Right renal pelvis (tissue), 4 donors: Measurements from ENCODE around the gene LPCAT1. TPM values are rescaled to one million over a fixed set of nuclear protein-coding genes. Genes with fewer than 3 reads are reported as not detected.

Experiments used
- DNase-seq, 4 donors: peaks; one replicate each; pipeline ENCODE4 v3.0.0-alpha.2; 2013; ENCODE audit warnings: low read depth in 4 of 4, low spot score in 3 of 4, missing footprints in 1 of 4
- polyA plus RNA-seq, 4 donors: library from polyadenylated mRNA; unstranded; fragments of 120-200 nt; gene quantifications; one replicate each; pipeline ENCODE4 v1.2.1, GENCODE V29; 2013; ENCODE audit not compliant: insufficient read length in 4 of 4

LPCAT1 gene
- polyA plus RNA-seq, 4 donors = 40.9 to 49.8 (median 46.1) TPM

- DNase-seq = peak in 2 of 4 donors; percentile 32 to 59
Measured at GRCh38 chr5:1498623-1499416, 24.9 kb downstream of the LPCAT1 start.

GRCh38 chr5:1497795-1498622 is 25.8 kb downstream of the LPCAT1 start:
- no peak for DNase-seq

GRCh38 chr5:1497242-1497777 is 26.4 kb downstream of the LPCAT1 start:
- DNase-seq = no peak

- no peak for DNase-seq
Measured at GRCh38 chr5:1495525-1495897, 28.2 kb downstream of the LPCAT1 start.

GRCh38 chr5:1494780-1495524 is 28.8 kb downstream of the LPCAT1 start:
- DNase-seq = no peak

- no peak for DNase-seq
Measured at GRCh38 chr5:1493941-1494340, 29.8 kb downstream of the LPCAT1 start.

- no peak for DNase-seq
Measured at GRCh38 chr5:1493413-1493812, 30.3 kb downstream of the LPCAT1 start.

- DNase-seq = no peak
Measured at GRCh38 chr5:1492757-1493156, 31.0 kb downstream of the LPCAT1 start.

- DNase-seq = no peak
Measured at GRCh38 chr5:1490376-1490775, 33.4 kb downstream of the LPCAT1 start.

- no peak for DNase-seq
Measured at GRCh38 chr5:1489754-1490153, 34.0 kb downstream of the LPCAT1 start.

- DNase-seq = no peak
Measured at GRCh38 chr5:1488882-1489680, 34.7 kb downstream of the LPCAT1 start.

GRCh38 chr5:1487079-1487764 is 36.5 kb downstream of the LPCAT1 start:
- no peak for DNase-seq

- DNase-seq = no peak
Measured at GRCh38 chr5:1486271-1486670, 37.5 kb downstream of the LPCAT1 start.

GRCh38 chr5:1485579-1486118 is 38.1 kb downstream of the LPCAT1 start:
- no peak for DNase-seq

- no peak for DNase-seq
Measured at GRCh38 chr5:1484730-1485578, 38.8 kb downstream of the LPCAT1 start.

GRCh38 chr5:1483856-1484729 is 39.7 kb downstream of the LPCAT1 start:
- DNase-seq = no peak

GRCh38 chr5:1483064-1483463 is 40.7 kb downstream of the LPCAT1 start:
- DNase-seq = no peak
